ENCODE data around the gene RND2. TPM values are rescaled to one million over a fixed set of nuclear protein-coding genes. Genes with fewer than 3 reads are reported as not detected.

Gene RND2
- total RNA-seq, 2 experiments from 2014 or later: 0.30 TPM; not detected in 1

GRCh38 chr17:43074869-43075268, 49.8 kb downstream of the RND2 start:
- no peak for TF ChIP-seq EZH2phosphoT487 (IDR thresholded peaks at IDR 0.05; ENCODE audit: borderline replicate concordance, low read depth, low read length)
- TF ChIP-seq CTCF (conservative IDR thresholded peaks at IDR 0.05; ENCODE audit: low read length): no peak
- POLR2A ChIA-PET: interaction anchor here (0.5 to 0.8 kb wide), 2 partner anchors 16 to 97 kb away, joined by 3 to 4 read pairs; no protein-coding TSS in a partner anchor
- H3K4me3 ChIP-seq (ENCODE audit: low read depth, low read length, poor library complexity, severe bottlenecking): no peak overlapping the region
- intact Hi-C loops (cut with micrococcal nuclease; ENCODE audit: unreplicated experiment): no loop called here
- H3K27ac ChIP-seq (ENCODE audit: low read depth, low read length, poor library complexity, severe bottlenecking): no peak overlapping the region
- no peak for DNase-seq (ENCODE audit: low spot score)
- CTCF ChIA-PET (ENCODE audit: unreplicated experiment): no interaction called here
- H4K20me1 ChIP-seq (ENCODE audit: insufficient read depth, low read length): no peaks in the 10 kb centered on the region
- peaks cover 87% of the 10 kb centered on the region for H3K36me3 ChIP-seq (ENCODE audit: insufficient read depth, low read length)
- no peaks in the 10 kb centered on the region for H3K79me2 ChIP-seq (ENCODE audit: insufficient read depth, low read depth, low read length)
- no peaks in the 10 kb centered on the region for H3K4me1 ChIP-seq (ENCODE audit: insufficient read depth, low read length, poor library complexity, severe bottlenecking)
- no peaks in the 10 kb centered on the region for H3K9me3 ChIP-seq (ENCODE audit: low read length)
- H3K4me2 ChIP-seq (ENCODE audit: low read length): no peak overlapping the region
- H3K9me2 ChIP-seq (ENCODE audit: insufficient read depth, low read length): no peaks in the 10 kb centered on the region
- BruUV-seq (replicated peaks): no TSS peak
- no peak overlapping the region for H2AFZ ChIP-seq (ENCODE audit: low read length)

GRCh38 chr17:43079641-43080302, 54.7 kb downstream of the RND2 start:
- ChIA-PET POLR2A (no interaction called here), CTCF (ENCODE audit: unreplicated experiment) (no interaction called here)
- Histone ChIP-seq H2AFZ (ENCODE audit: low read length) (no peak overlapping the region), H3K36me3 (ENCODE audit: insufficient read depth, low read length) (peaks cover 88% of the 10 kb centered on the region), H3K9me2 (ENCODE audit: insufficient read depth, low read length) (no peaks in the 10 kb centered on the region), H3K4me1 (ENCODE audit: insufficient read depth, low read length, poor library complexity, severe bottlenecking) (no peaks in the 10 kb centered on the region), H3K27ac (ENCODE audit: low read depth, low read length, poor library complexity, severe bottlenecking) (no peak overlapping the region), H3K4me3 (ENCODE audit: low read depth, low read length, poor library complexity, severe bottlenecking) (no peak overlapping the region), H3K9me3 (ENCODE audit: low read length) (no peaks in the 10 kb centered on the region), H3K79me2 (ENCODE audit: insufficient read depth, low read depth, low read length) (no peaks in the 10 kb centered on the region), H3K4me2 (ENCODE audit: low read length) (no peak overlapping the region), H4K20me1 (ENCODE audit: insufficient read depth, low read length) (no peaks in the 10 kb centered on the region)
- intact Hi-C loops (cut with micrococcal nuclease; ENCODE audit: unreplicated experiment): no loop called here
- no peak for DNase-seq (ENCODE audit: low spot score)
- TF ChIP-seq EZH2phosphoT487 (IDR thresholded peaks at IDR 0.05; ENCODE audit: borderline replicate concordance, low read depth, low read length) (no peak), CTCF (conservative IDR thresholded peaks at IDR 0.05; ENCODE audit: low read length) (no peak)
- BruUV-seq (replicated peaks): no TSS peak

Other genes starting within 250 kb of the RND2 start
- 1.2 and 2.4 TPM in 2 replicates for gene WNK4, start 244.6 kb upstream of the RND2 start, total RNA-seq (2014; rRNA removed; shearing (Covaris generic))
- gene WNK4, start 244.6 kb upstream of the RND2 start, total RNA-seq (2022): 8.3 and 10.9 TPM in 2 replicates
- 36.6 and 38.2 TPM in 2 replicates for gene COA3, start 226.5 kb upstream of the RND2 start, total RNA-seq (2014; rRNA removed; shearing (Covaris generic))
- gene COA3, start 226.5 kb upstream of the RND2 start, total RNA-seq (2022): 32.1 and 34.9 TPM in 2 replicates
- gene CNTD1, start 226.4 kb upstream of the RND2 start, total RNA-seq (2014; rRNA removed; shearing (Covaris generic)): 0.06 TPM in 1 of 2 replicates, not detected in the other
- gene CNTD1, start 226.4 kb upstream of the RND2 start, total RNA-seq (2022): not detected in 2 replicates
- gene BECN1, start 200.9 kb upstream of the RND2 start, total RNA-seq (2014; rRNA removed; shearing (Covaris generic)): 75.7 and 103 TPM in 2 replicates
- gene BECN1, start 200.9 kb upstream of the RND2 start, total RNA-seq (2022): 73.2 and 78.8 TPM in 2 replicates
- gene PSME3, start 191.8 kb upstream of the RND2 start, total RNA-seq (2014; rRNA removed; shearing (Covaris generic)): 80.3 and 81.9 TPM in 2 replicates
- gene PSME3, start 191.8 kb upstream of the RND2 start, total RNA-seq (2022): 122 and 167 TPM in 2 replicates
- 2.0 and 3.3 TPM in 2 replicates for gene AOC2, start 180.7 kb upstream of the RND2 start, total RNA-seq (2014; rRNA removed; shearing (Covaris generic))
- 5.0 and 5.4 TPM in 2 replicates for gene AOC2, start 180.7 kb upstream of the RND2 start, total RNA-seq (2022)
- 0.23 and 0.73 TPM in 2 replicates for gene AOC3, start 174.0 kb upstream of the RND2 start, total RNA-seq (2014; rRNA removed; shearing (Covaris generic))
- 2.5 and 3.6 TPM in 2 replicates for gene AOC3, start 174.0 kb upstream of the RND2 start, total RNA-seq (2022)
- 0.85 and 1.1 TPM in 2 replicates for gene G6PC1, start 124.4 kb upstream of the RND2 start, total RNA-seq (2014; rRNA removed; shearing (Covaris generic))
- gene G6PC1, start 124.4 kb upstream of the RND2 start, total RNA-seq (2022): 1.9 and 2.6 TPM in 2 replicates
- gene AARSD1, start 60.8 kb upstream of the RND2 start, total RNA-seq (2014; rRNA removed; shearing (Covaris generic)): 24.0 and 26.9 TPM in 2 replicates
- gene AARSD1, start 60.8 kb upstream of the RND2 start, total RNA-seq (2022): 31.0 and 31.7 TPM in 2 replicates
- 0.13 TPM in 1 of 2 replicates, not detected in the other for gene PTGES3L, start 45.2 kb upstream of the RND2 start, total RNA-seq (2014; rRNA removed; shearing (Covaris generic))
- 0.68 and 2.1 TPM in 2 replicates for gene PTGES3L, start 45.2 kb upstream of the RND2 start, total RNA-seq (2022)
- gene RUNDC1, start 44.7 kb upstream of the RND2 start, total RNA-seq (2014; rRNA removed; shearing (Covaris generic)): 11.1 and 12.1 TPM in 2 replicates
- gene RUNDC1, start 44.7 kb upstream of the RND2 start, total RNA-seq (2022): 18.6 and 22.5 TPM in 2 replicates
- 1,550 and 2,299 TPM in 2 replicates for gene RPL27, start 26.8 kb upstream of the RND2 start, total RNA-seq (2014; rRNA removed; shearing (Covaris generic))
- gene RPL27, start 26.8 kb upstream of the RND2 start, total RNA-seq (2022): 1,241 and 1,313 TPM in 2 replicates
- 3.8 and 6.3 TPM in 2 replicates for gene IFI35, start 18.4 kb upstream of the RND2 start, total RNA-seq (2014; rRNA removed; shearing (Covaris generic))
- 8.6 and 10.6 TPM in 2 replicates for gene IFI35, start 18.4 kb upstream of the RND2 start, total RNA-seq (2022)
- 26.2 and 33.1 TPM in 2 replicates for gene VAT1, start 2.8 kb upstream of the RND2 start, total RNA-seq (2014; rRNA removed; shearing (Covaris generic))
- 51.3 and 65.3 TPM in 2 replicates for gene VAT1, start 2.8 kb upstream of the RND2 start, total RNA-seq (2022)
- 112 and 134 TPM in 2 replicates for gene BRCA1, start 100.1 kb downstream of the RND2 start, total RNA-seq (2014; rRNA removed; shearing (Covaris generic))
- 130 and 135 TPM in 2 replicates for gene BRCA1, start 100.1 kb downstream of the RND2 start, total RNA-seq (2022)
- 15.2 and 16.2 TPM in 2 replicates for gene NBR1, start 146.0 kb downstream of the RND2 start, total RNA-seq (2014; rRNA removed; shearing (Covaris generic))
- 38.6 and 48.3 TPM in 2 replicates for gene NBR1, start 146.0 kb downstream of the RND2 start, total RNA-seq (2022)
- gene TMEM106A, start 186.6 kb downstream of the RND2 start, total RNA-seq (2014; rRNA removed; shearing (Covaris generic)): 7.1 and 9.4 TPM in 2 replicates
- gene TMEM106A, start 186.6 kb downstream of the RND2 start, total RNA-seq (2022): 17.1 and 19.1 TPM in 2 replicates
- not detected in 2 replicates for gene CCDC200, start 203.4 kb downstream of the RND2 start, total RNA-seq (2014; rRNA removed; shearing (Covaris generic))
- gene CCDC200, start 203.4 kb downstream of the RND2 start, total RNA-seq (2022): not detected in 2 replicates
- gene RNU2-1, start 208.7 kb downstream of the RND2 start, total RNA-seq (2014; rRNA removed; shearing (Covaris generic)): not detected in 2 replicates
- 7,263 and 7,340 TPM in 2 replicates for gene RNU2-1, start 208.7 kb downstream of the RND2 start, total RNA-seq (2022)